GM21786 (cell line): ENCODE results near the gene ZDHHC3.

Experiments used
- ATAC-seq: cut with Tn5 transposase; IDR thresholded peaks from one replicate; pipeline ENCODE4 v1.9.1; 2021; ENCODE audit not compliant: unreplicated experiment

Gene ZDHHC3

GRCh38 chr3:44930911-44931310 is 45.1 kb downstream of the ZDHHC3 start:
- ATAC-seq: no peak

GRCh38 chr3:44929782-44930181 is 46.2 kb downstream of the ZDHHC3 start:
- ATAC-seq: no peak

- no peak for ATAC-seq
Observed at GRCh38 chr3:44927371-44927770, 48.6 kb downstream of the ZDHHC3 start.

GRCh38 chr3:44926921-44927320 is 49.1 kb downstream of the ZDHHC3 start:
- ATAC-seq: no peak

- ATAC-seq: no peak
Observed at GRCh38 chr3:44926172-44926571, 49.8 kb downstream of the ZDHHC3 start.

GRCh38 chr3:44924457-44925084 is 51.4 kb downstream of the ZDHHC3 start:
- ATAC-seq: no peak

- ATAC-seq: no peak
Observed at GRCh38 chr3:44923632-44924456, 52.1 kb downstream of the ZDHHC3 start.

- ATAC-seq: no peak
Observed at GRCh38 chr3:44920081-44920480, 55.9 kb downstream of the ZDHHC3 start.

GRCh38 chr3:44918581-44918980 is 57.4 kb downstream of the ZDHHC3 start:
- no peak for ATAC-seq

- no peak for ATAC-seq
Observed at GRCh38 chr3:44918087-44918486, 57.9 kb downstream of the ZDHHC3 start.

- no peak for ATAC-seq
Observed at GRCh38 chr3:44915702-44916438, 60.1 kb downstream of the ZDHHC3 start.

GRCh38 chr3:44914936-44915335 is 61.0 kb downstream of the ZDHHC3 start:
- ATAC-seq: no peak

GRCh38 chr3:44913868-44914468 is 62.0 kb downstream of the ZDHHC3 start:
- ATAC-seq: no peak

GRCh38 chr3:44910693-44911092 is 65.3 kb downstream of the ZDHHC3 start:
- no peak for ATAC-seq

- ATAC-seq: no peak
Observed at GRCh38 chr3:44909063-44909462, 66.9 kb downstream of the ZDHHC3 start.

GRCh38 chr3:44907612-44908011 is 68.4 kb downstream of the ZDHHC3 start:
- ATAC-seq: no peak

GRCh38 chr3:44906997-44907396 is 69.0 kb downstream of the ZDHHC3 start:
- ATAC-seq: no peak

GRCh38 chr3:44905446-44906157 is 70.4 kb downstream of the ZDHHC3 start:
- no peak for ATAC-seq

GRCh38 chr3:44903751-44904150 is 72.2 kb downstream of the ZDHHC3 start:
- no peak for ATAC-seq

GRCh38 chr3:44903314-44903713 is 72.7 kb downstream of the ZDHHC3 start:
- ATAC-seq: no peak

GRCh38 chr3:44902628-44903027 is 73.3 kb downstream of the ZDHHC3 start:
- no peak for ATAC-seq
